Left lung (tissue), 10 donors: ENCODE data around the gene PRSS21. TPM values are rescaled to one million over a fixed set of nuclear protein-coding genes. Genes with fewer than 3 reads are reported as not detected.

Experiments
- ATAC-seq: fragments of 200-7000 bp; cut with Tn5 transposase; one replicate; pipeline ENCODE4 v1.9.1; 2020; ENCODE audit warnings: moderate library complexity
- DNase-seq, 4 donors: peaks; one replicate each; pipeline ENCODE4 v3.0.0-alpha.2; 2013 to 2020
- H3K27ac ChIP-seq, 2 donors: fragments of 200-600 bp; sonication (generic) in 1 of 2; one replicate each; pipeline versions ENCODE4 v1.5.0 to v1.8.0; 2020 to 2021
- H3K27me3 ChIP-seq, 2 donors: fragments of 200-600 bp; sonication (generic) in 1 of 2; one replicate each; pipeline versions ENCODE4 v1.5.0 to v1.8.0; 2020 to 2021
- H3K36me3 ChIP-seq, 2 donors: fragments of 200-600 bp; sonication (generic) in 1 of 2; one replicate each; pipeline versions ENCODE4 v1.5.0 to v1.8.0; 2020 to 2021
- H3K4me1 ChIP-seq, 2 donors: fragments of 200-600 bp; one replicate each; pipeline ENCODE4 v1.8.0; 2021
- H3K4me3 ChIP-seq, 2 donors: fragments of 200-600 bp; sonication (generic) in 1 of 2; one replicate each; pipeline versions ENCODE4 v1.5.0 to v1.8.0; 2020 to 2021; ENCODE audit warnings: mild to moderate bottlenecking in 1 of 2
- H3K9me3 ChIP-seq, 2 donors: fragments of 200-600 bp; sonication (generic) in 1 of 2; one replicate each; pipeline versions ENCODE4 v1.5.0 to v1.8.0; 2020 to 2021
- intact Hi-C, 2 donors: fragments of 100-400 bp; cut with DNase I; formaldehyde crosslinking; loops; one replicate each; pipeline versions ENCODE4 v1.11.2 to v1.14.2; 2022
- polyA plus RNA-seq, 6 donors: library from polyadenylated mRNA; unstranded; fragments of 120-200 nt; gene quantifications; one replicate each; pipeline ENCODE4 v1.2.1, GENCODE V29; 2013; ENCODE audit not compliant: insufficient read length in 6 of 6
- total RNA-seq, 2 donors: library from RNA; stranded (reverse); fragmentation: NEBNext Ultra II Directional; extraction: Animal tissue kit (Norgen Biotek cat#: 25700); gene quantifications; one replicate each; pipeline ENCODE4 v1.2.1, GENCODE V29; 2021
- TF ChIP-seq, protein P1 (sequence below), 2 donors: fragments of 200-600 bp; sonication (generic) in 1 of 2; IDR thresholded peaks; one replicate each; pipeline versions ENCODE4 v1.5.0 to v1.8.0; 2021; ENCODE audit warnings: antibody characterized with exemption in 2 of 2
- donor health status: DM: no; HTN: yes; CAD: no.
- donor health status: DM: no; HTN: no; CAD: no.

Gene PRSS21
- total and polyA plus RNA-seq, 8 donors: 0.25 to 2.5 (median 0.33) TPM; not detected in 2

DNA sequence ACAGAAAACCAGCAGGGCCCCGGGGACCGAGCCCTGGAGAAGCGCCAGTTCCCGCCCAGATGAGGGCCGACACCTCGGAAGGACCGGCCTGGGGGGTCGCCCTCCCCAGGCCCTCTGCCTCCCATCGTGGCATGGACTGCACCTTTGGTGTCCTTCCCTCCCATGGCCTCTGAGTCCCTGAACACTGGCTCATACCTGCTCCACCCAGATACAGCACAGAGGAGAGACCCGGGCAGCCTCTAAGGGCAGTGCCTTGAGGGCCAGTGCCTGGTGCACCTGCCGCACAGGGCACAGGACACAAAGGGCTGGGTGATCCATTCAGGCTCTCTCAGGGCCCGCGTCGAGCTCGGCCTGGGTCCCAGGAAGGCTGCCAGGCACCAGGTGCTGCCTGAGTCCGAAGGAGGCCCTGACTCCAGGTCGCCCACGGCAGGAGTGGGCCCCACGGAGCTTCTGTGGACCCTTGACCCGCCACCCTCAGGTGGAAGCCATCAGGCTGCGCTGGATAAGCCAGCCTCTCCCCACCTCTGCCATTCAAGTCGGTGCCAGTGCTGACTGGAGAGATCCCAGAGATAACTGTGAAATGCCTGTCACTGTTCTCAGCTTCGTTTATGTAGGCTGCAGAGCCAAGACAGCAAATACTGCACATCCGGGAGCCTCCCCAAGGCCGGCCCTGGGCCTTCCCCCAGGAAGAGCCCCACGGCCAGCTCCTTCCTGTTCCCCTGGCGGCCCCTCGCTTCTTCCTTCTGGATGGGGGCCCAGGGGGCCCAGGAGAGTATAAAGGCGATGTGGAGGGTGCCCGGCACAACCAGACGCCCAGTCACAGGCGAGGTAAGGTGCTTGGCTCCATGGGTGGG lies 12.7 kb downstream of the PRSS21 start, which contains the start of gene ZG16B:
Gene ZG16B, plus strand, starts transcription at position 803 of the 854 bp plus-strand sequence. CDS start 139 bp downstream, outside the sequence.
- H3K4me1 ChIP-seq: peaks cover 0 to 12% of the 10 kb centered on the region in 2 donors
- TF ChIP-seq, protein P1, sequence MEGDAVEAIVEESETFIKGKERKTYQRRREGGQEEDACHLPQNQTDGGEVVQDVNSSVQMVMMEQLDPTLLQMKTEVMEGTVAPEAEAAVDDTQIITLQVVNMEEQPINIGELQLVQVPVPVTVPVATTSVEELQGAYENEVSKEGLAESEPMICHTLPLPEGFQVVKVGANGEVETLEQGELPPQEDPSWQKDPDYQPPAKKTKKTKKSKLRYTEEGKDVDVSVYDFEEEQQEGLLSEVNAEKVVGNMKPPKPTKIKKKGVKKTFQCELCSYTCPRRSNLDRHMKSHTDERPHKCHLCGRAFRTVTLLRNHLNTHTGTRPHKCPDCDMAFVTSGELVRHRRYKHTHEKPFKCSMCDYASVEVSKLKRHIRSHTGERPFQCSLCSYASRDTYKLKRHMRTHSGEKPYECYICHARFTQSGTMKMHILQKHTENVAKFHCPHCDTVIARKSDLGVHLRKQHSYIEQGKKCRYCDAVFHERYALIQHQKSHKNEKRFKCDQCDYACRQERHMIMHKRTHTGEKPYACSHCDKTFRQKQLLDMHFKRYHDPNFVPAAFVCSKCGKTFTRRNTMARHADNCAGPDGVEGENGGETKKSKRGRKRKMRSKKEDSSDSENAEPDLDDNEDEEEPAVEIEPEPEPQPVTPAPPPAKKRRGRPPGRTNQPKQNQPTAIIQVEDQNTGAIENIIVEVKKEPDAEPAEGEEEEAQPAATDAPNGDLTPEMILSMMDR (IDR thresholded peaks at IDR 0.05): no peak
- intact Hi-C loops: no loop called here
- peaks cover 0 to 13% of the 10 kb centered on the region in 2 donors for H3K27me3 ChIP-seq
- no peaks in the 10 kb centered on the region for H3K36me3 ChIP-seq
- peak in 1 of 4 donors; percentile 55 for DNase-seq
- ATAC-seq: no peak
- no peaks in the 10 kb centered on the region for H3K9me3 ChIP-seq
- H3K27ac ChIP-seq: no peak within 1 kb of the TSS
- H3K4me3 ChIP-seq: no peak within 1 kb of the TSS

DNA sequence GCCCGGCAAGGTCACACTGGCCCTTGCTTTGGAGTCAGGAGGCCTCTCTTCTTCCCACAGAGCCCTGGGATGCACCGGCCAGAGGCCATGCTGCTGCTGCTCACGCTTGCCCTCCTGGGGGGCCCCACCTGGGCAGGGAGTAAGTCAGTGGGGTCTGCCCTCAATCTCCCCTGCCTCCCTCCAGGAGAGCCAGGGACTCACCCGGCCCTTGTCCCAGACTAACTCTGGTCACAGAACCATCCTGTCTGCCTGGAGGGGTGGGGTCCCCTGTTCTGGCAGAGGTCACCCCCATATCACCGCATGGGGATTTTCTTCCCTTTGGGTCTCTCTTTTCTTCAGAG lies 13.3 kb downstream of the PRSS21 start:
- no peaks in the 10 kb centered on the region for H3K36me3 ChIP-seq
- DNase-seq (peak in 1 of 4 donors; percentile 55), ATAC-seq (no peak)
- H3K27ac ChIP-seq: no peak overlapping the region
- H3K9me3 ChIP-seq: no peaks in the 10 kb centered on the region
- H3K4me3 ChIP-seq: no peak overlapping the region
- peaks cover 0 to 10% of the 10 kb centered on the region in 2 donors for H3K27me3 ChIP-seq
- intact Hi-C loops: no loop called here
- TF ChIP-seq, protein P1 (IDR thresholded peaks at IDR 0.05): no peak
- peaks cover 0 to 12% of the 10 kb centered on the region in 2 donors for H3K4me1 ChIP-seq

DNA sequence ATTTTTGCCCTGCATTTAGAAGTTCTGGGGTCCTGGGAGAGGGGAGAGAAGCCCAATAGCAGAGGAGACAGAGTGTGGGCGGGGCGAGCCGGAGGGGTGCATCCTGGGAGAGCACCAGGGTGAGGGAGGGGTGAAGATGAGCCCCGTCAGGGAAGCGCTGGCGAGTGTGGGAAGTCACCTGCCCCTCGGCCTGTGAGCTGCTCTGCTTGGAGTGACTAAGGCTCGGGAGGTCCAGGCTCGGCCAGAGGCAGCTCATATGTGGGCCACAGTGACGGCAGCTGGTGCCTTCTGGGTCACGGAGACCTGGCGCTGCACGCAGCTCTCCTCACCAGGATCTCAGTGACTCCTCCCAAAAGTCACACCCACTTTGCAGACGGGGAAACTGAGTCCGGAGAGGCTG lies 14.2 kb downstream of the PRSS21 start:
- H3K4me3 ChIP-seq: no peak overlapping the region
- peaks cover 0 to 12% of the 10 kb centered on the region in 2 donors for H3K4me1 ChIP-seq
- no peaks in the 10 kb centered on the region for H3K9me3 ChIP-seq
- H3K27me3 ChIP-seq: peaks cover 0 to 8% of the 10 kb centered on the region in 2 donors
- peak in 1 of 4 donors; percentile 43 for DNase-seq
- intact Hi-C loops: no loop called here
- no peak overlapping the region for H3K27ac ChIP-seq
- no peaks in the 10 kb centered on the region for H3K36me3 ChIP-seq
- no peak for ATAC-seq
- TF ChIP-seq, protein P1 (IDR thresholded peaks at IDR 0.05): no peak

DNA sequence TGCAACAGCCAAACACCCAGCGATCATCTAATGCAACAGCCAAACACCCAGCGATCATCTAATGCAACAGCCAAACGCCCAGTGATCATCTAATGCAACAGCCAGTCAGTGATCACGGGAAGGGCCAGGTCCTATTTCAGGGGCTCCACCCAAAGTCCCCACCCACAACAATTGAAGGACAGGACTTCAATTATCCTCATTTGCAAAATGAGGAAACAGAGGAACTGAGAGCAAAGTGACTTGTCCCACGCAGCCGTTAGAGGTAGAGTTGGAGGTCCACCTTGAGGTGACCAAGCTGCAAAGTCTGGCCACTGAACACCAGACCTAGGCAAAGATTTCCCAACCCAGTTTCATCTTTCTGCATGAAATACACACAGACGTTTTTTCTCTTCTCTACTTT lies 16.7 kb downstream of the PRSS21 start:
- no peaks in the 10 kb centered on the region for H3K36me3 ChIP-seq
- TF ChIP-seq, protein P1 (IDR thresholded peaks at IDR 0.05): no peak
- H3K4me1 ChIP-seq: peaks cover 0 to 12% of the 10 kb centered on the region in 2 donors
- intact Hi-C loops: no loop called here
- no peak overlapping the region for H3K4me3 ChIP-seq
- no peaks in the 10 kb centered on the region for H3K9me3 ChIP-seq
- no peak overlapping the region for H3K27ac ChIP-seq
- H3K27me3 ChIP-seq: peaks cover 0 to 11% of the 10 kb centered on the region in 2 donors
- ATAC-seq: no peak
- no peak for DNase-seq

DNA sequence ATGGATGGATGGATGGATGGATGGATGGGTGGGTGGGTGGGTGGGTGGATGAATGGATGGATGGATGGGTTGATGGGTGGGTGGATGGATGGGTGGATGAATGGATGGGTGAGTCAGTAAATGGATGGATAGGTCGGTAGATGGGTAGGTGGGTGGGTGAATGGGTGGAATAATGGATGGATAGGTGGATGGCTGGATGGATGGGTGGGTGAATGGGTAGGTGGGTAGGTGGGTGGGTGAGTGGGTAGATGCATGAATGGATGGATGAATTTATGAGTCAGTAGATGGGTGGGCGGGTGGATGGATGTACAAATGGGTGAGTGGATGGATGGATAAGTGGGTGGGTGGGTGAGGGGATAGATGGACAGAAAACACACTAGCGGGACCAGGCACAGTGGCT lies 17.9 kb downstream of the PRSS21 start:
- Histone ChIP-seq H3K27me3 (peaks cover 0 to 10% of the 10 kb centered on the region in 2 donors), H3K27ac (no peak overlapping the region), H3K9me3 (no peaks in the 10 kb centered on the region), H3K4me3 (no peak overlapping the region), H3K36me3 (no peaks in the 10 kb centered on the region), H3K4me1 (peaks cover 0 to 7% of the 10 kb centered on the region in 2 donors)
- intact Hi-C loops: no loop called here
- ATAC-seq (no peak), DNase-seq (no peak)
- TF ChIP-seq, protein P1 (IDR thresholded peaks at IDR 0.05): no peak
